Activated T-helper 1 cell treated with anti-CD3 and anti-CD28 coated beads, Interleukin-12 subunit alpha, Interleukin-12 subunit beta, Interleukin-2, Interleukin-4 antibody, amounts not matched to agents 30 ng/mL and 10 ng/mL and 1 ng/mL, durations not matched to agents 14 hours and 24 hours and 36 hours (primary cell): Measurements from ENCODE around the gene TMEM147. TPM values are rescaled to one million over a fixed set of nuclear protein-coding genes. Genes with fewer than 3 reads are reported as not detected.

ENCODE experiments used
- DNase-seq: peaks from one replicate; pipeline ENCODE4 v3.0.0; 2021; ENCODE audit warnings: low spot score
- H3K27ac Mint-ChIP-seq: one replicate; pipeline ENCODE4 v1.8.0; 2021; ENCODE audit warnings: mild to moderate bottlenecking, mixed read lengths
- H3K27me3 Mint-ChIP-seq: one replicate; pipeline ENCODE4 v1.8.0; 2022; ENCODE audit warnings: mild to moderate bottlenecking, moderate library complexity, mixed read lengths; ENCODE audit not compliant: insufficient read depth
- H3K36me3 Mint-ChIP-seq: one replicate; pipeline ENCODE4 v1.8.0; 2021; ENCODE audit warnings: low read depth, mixed read lengths
- H3K4me1 Mint-ChIP-seq: one replicate; pipeline ENCODE4 v1.8.0; 2021; ENCODE audit warnings: low read depth, mixed read lengths
- H3K4me3 Mint-ChIP-seq: one replicate; pipeline ENCODE4 v1.8.0; 2021; ENCODE audit warnings: mild to moderate bottlenecking, moderate library complexity, mixed read lengths
- H3K9me3 Mint-ChIP-seq: one replicate; pipeline ENCODE4 v1.8.0; 2021; ENCODE audit warnings: mixed read lengths
- intact Hi-C: fragments of 100-400 bp; cut with micrococcal nuclease; formaldehyde crosslinking; loops from one replicate; pipeline ENCODE4 v1.15.1; 2024
- total RNA-seq: library from RNA; stranded (reverse); gene quantifications from 2 replicates; pipeline ENCODE4 v1.2.3, GENCODE V29; 2022

Gene TMEM147
- total RNA-seq, 1 donor from 2014 or later = 123 TPM

- DNase-seq = no peak
- peak overlapping the region; percentile 19 for H3K4me3 Mint-ChIP-seq
- H3K9me3 Mint-ChIP-seq = no peaks in the 10 kb centered on the region
- intact Hi-C loops = loop anchor here (2.0 kb wide), 1 partner anchor 101 kb away; no protein-coding TSS in a partner anchor
- no peak overlapping the region for H3K27ac Mint-ChIP-seq
- H3K36me3 Mint-ChIP-seq = peaks cover 14% of the 10 kb centered on the region
- H3K27me3 Mint-ChIP-seq = no peaks in the 10 kb centered on the region
- peaks cover 26% of the 10 kb centered on the region for H3K4me1 Mint-ChIP-seq
Measured at GRCh38 chr19:35543280-35544109, 1.9 kb upstream of the TMEM147 start.

- DNase-seq = no peak
- Mint-ChIP-seq H3K4me1 (peaks cover 31% of the 10 kb centered on the region), H3K27me3 (no peaks in the 10 kb centered on the region), H3K27ac (peak overlapping the region; percentile 78), H3K4me3 (peak overlapping the region; percentile 97), H3K36me3 (peaks cover 18% of the 10 kb centered on the region), H3K9me3 (no peaks in the 10 kb centered on the region)
- intact Hi-C loops = loop anchor here (2.0 kb wide), 1 partner anchor 101 kb away; no protein-coding TSS in a partner anchor
Measured at GRCh38 chr19:35544110-35544802, 1.2 kb upstream of the TMEM147 start.

- peaks cover under 1% of the 10 kb centered on the region for H3K27me3 Mint-ChIP-seq
- no peaks in the 10 kb centered on the region for H3K9me3 Mint-ChIP-seq
- H3K27ac Mint-ChIP-seq = peak overlapping the region; percentile 91
- peaks cover 19% of the 10 kb centered on the region for H3K36me3 Mint-ChIP-seq
- peak; percentile 56 for DNase-seq
- peak overlapping the region; percentile 97 for H3K4me3 Mint-ChIP-seq
- intact Hi-C loops = loop anchor here (1.0 to 5.0 kb wide), 9 partner anchors 36 to 279 kb away; partner anchors contain the start of genes FFAR1, HAUS5, HSPB6 and IGFLR1
- H3K4me1 Mint-ChIP-seq = peaks cover 34% of the 10 kb centered on the region
Measured at GRCh38 chr19:35545855-35546381, 492 bp downstream of the TMEM147 start.

GRCh38 chr19:35546532-35546931 lies 1.1 kb downstream of the TMEM147 start:
- Mint-ChIP-seq H3K27ac (peak overlapping the region; percentile 91), H3K36me3 (peaks cover 19% of the 10 kb centered on the region), H3K4me3 (peak overlapping the region; percentile 97), H3K27me3 (peaks cover 2% of the 10 kb centered on the region), H3K9me3 (no peaks in the 10 kb centered on the region), H3K4me1 (peaks cover 34% of the 10 kb centered on the region)
- intact Hi-C loops = loop anchor here (1.0 to 5.0 kb wide), 7 partner anchors 36 to 279 kb away; partner anchors contain the start of genes FFAR1, HSPB6, IGFLR1 and KMT2B
- no peak for DNase-seq

GRCh38 chr19:35549174-35549788 lies 3.9 kb downstream of the TMEM147 start:
- H3K36me3 Mint-ChIP-seq = peaks cover 14% of the 10 kb centered on the region
- H3K4me3 Mint-ChIP-seq = no peak overlapping the region

GRCh38 chr19:35549879-35550523 lies 4.6 kb downstream of the TMEM147 start:
- H3K36me3 Mint-ChIP-seq = peaks cover 14% of the 10 kb centered on the region
- H3K4me3 Mint-ChIP-seq = no peak overlapping the region
- H3K4me1 Mint-ChIP-seq = peaks cover 25% of the 10 kb centered on the region
- intact Hi-C loops = loop anchor here (1.0 to 5.0 kb wide), 8 partner anchors 7 to 283 kb away; partner anchors contain the start of genes HSPB6, IGFLR1, KMT2B and PROSER3
- H3K9me3 Mint-ChIP-seq = no peaks in the 10 kb centered on the region
- no peak overlapping the region for H3K27ac Mint-ChIP-seq
- DNase-seq = no peak
- H3K27me3 Mint-ChIP-seq = peaks cover 4% of the 10 kb centered on the region

More at GRCh38 chr19:35549174-35549788, 3.9 kb downstream of the TMEM147 start:
- DNase-seq = peak; percentile 48
- H3K4me1 Mint-ChIP-seq = peaks cover 31% of the 10 kb centered on the region
- peaks cover 4% of the 10 kb centered on the region for H3K27me3 Mint-ChIP-seq
- intact Hi-C loops = loop anchor here (1.0 to 5.0 kb wide), 8 partner anchors 8 to 282 kb away; partner anchors contain the start of genes HSPB6, IGFLR1, KMT2B and PROSER3
- no peak overlapping the region for H3K27ac Mint-ChIP-seq
- H3K9me3 Mint-ChIP-seq = no peaks in the 10 kb centered on the region

GRCh38 chr19:35551091-35551810 lies 5.8 kb downstream of the TMEM147 start:
- intact Hi-C loops = no loop called here
- Mint-ChIP-seq H3K36me3 (peaks cover 12% of the 10 kb centered on the region), H3K9me3 (no peaks in the 10 kb centered on the region), H3K27ac (no peak overlapping the region), H3K4me1 (peaks cover 20% of the 10 kb centered on the region), H3K27me3 (peaks cover 9% of the 10 kb centered on the region), H3K4me3 (no peak overlapping the region)
- DNase-seq = no peak

GRCh38 chr19:35552534-35553384 lies 7.3 kb downstream of the TMEM147 start:
- DNase-seq = no peak
- Mint-ChIP-seq H3K27ac (no peak overlapping the region), H3K36me3 (peaks cover 7% of the 10 kb centered on the region), H3K9me3 (no peaks in the 10 kb centered on the region), H3K27me3 (peaks cover 14% of the 10 kb centered on the region), H3K4me1 (peaks cover 7% of the 10 kb centered on the region), H3K4me3 (no peak overlapping the region)
- intact Hi-C loops = no loop called here

- intact Hi-C loops = no loop called here
- no peak for DNase-seq
- Mint-ChIP-seq H3K4me3 (no peak overlapping the region), H3K36me3 (peaks cover 5% of the 10 kb centered on the region), H3K27me3 (peaks cover 14% of the 10 kb centered on the region), H3K27ac (no peak overlapping the region), H3K9me3 (no peaks in the 10 kb centered on the region), H3K4me1 (peaks cover 7% of the 10 kb centered on the region)
Measured at GRCh38 chr19:35553385-35554000, 8.1 kb downstream of the TMEM147 start.

GRCh38 chr19:35554076-35554475 lies 8.7 kb downstream of the TMEM147 start:
- H3K27ac Mint-ChIP-seq = no peak overlapping the region

More at GRCh38 chr19:35554076-35554475, 8.7 kb downstream of the TMEM147 start:
- H3K4me3 Mint-ChIP-seq = no peak overlapping the region
- H3K27me3 Mint-ChIP-seq = peaks cover 19% of the 10 kb centered on the region
- intact Hi-C loops = no loop called here
- peaks cover 4% of the 10 kb centered on the region for H3K4me1 Mint-ChIP-seq
- peaks cover 3% of the 10 kb centered on the region for H3K36me3 Mint-ChIP-seq
- H3K9me3 Mint-ChIP-seq = no peaks in the 10 kb centered on the region
- no peak for DNase-seq
